Ovary (tissue), 3 donors: Measurements from ENCODE around the gene CYFIP2.

Experiments
- CTCF ChIP-seq, 3 donors: fragments of 450-650 bp in 2 of 3; fragments of 200-600 bp in 1 of 3; IDR thresholded peaks; one replicate each; pipeline versions ENCODE4 v1.5.1 to v1.8.0; 2016 to 2022; ENCODE audit warnings: antibody characterized with exemption in 3 of 3, mild to moderate bottlenecking in 1 of 3
- POLR2A ChIP-seq: fragments of 450-650 bp; IDR thresholded peaks from one replicate; pipeline ENCODE4 v1.6.1; 2017; ENCODE audit warnings: antibody characterized with exemption, mild to moderate bottlenecking, moderate library complexity
- donor health status: DM: no; HTN: no; CAD: no.

GRCh38 chr5:157222506-157223230 lies 43.3 kb upstream of the CYFIP2 start:
- no peak for TF ChIP-seq POLR2A
- no peak for TF ChIP-seq CTCF (IDR thresholded peaks at IDR 0.05)
